Mesenteric fat pad (tissue), 1 donor: Measurements from ENCODE around the gene GALR3. TPM values are rescaled to one million over a fixed set of nuclear protein-coding genes. Genes with fewer than 3 reads are reported as not detected.
A peak's percentile ranks its signal among the peaks of the same experiment; 100 is the strongest.

Source experiments
- DNase-seq: peaks from one replicate; pipeline ENCODE4 v3.0.0-alpha.2; 2020; ENCODE audit warnings: low spot score
- total RNA-seq: library from RNA; stranded (reverse); fragmentation: NEBNext Ultra II Directional; extraction: Animal tissue kit (Norgen Biotek cat#: 25700); gene quantifications from one replicate; pipeline ENCODE4 v1.2.1, GENCODE V29; 2021
- donor health status: DM: yes; HTN: yes; CAD: no.

The GALR3 gene
- total RNA-seq, 1 donor from 2014 or later: not detected

- no peak for DNase-seq
Observed at GRCh38 chr22:37803195-37803638, 20.0 kb upstream of the GALR3 start.

GRCh38 chr22:37803639-37804351 is 19.4 kb upstream of the GALR3 start:
- no peak for DNase-seq

GRCh38 chr22:37804352-37804880 is 18.8 kb upstream of the GALR3 start:
- DNase-seq: no peak

DNA sequence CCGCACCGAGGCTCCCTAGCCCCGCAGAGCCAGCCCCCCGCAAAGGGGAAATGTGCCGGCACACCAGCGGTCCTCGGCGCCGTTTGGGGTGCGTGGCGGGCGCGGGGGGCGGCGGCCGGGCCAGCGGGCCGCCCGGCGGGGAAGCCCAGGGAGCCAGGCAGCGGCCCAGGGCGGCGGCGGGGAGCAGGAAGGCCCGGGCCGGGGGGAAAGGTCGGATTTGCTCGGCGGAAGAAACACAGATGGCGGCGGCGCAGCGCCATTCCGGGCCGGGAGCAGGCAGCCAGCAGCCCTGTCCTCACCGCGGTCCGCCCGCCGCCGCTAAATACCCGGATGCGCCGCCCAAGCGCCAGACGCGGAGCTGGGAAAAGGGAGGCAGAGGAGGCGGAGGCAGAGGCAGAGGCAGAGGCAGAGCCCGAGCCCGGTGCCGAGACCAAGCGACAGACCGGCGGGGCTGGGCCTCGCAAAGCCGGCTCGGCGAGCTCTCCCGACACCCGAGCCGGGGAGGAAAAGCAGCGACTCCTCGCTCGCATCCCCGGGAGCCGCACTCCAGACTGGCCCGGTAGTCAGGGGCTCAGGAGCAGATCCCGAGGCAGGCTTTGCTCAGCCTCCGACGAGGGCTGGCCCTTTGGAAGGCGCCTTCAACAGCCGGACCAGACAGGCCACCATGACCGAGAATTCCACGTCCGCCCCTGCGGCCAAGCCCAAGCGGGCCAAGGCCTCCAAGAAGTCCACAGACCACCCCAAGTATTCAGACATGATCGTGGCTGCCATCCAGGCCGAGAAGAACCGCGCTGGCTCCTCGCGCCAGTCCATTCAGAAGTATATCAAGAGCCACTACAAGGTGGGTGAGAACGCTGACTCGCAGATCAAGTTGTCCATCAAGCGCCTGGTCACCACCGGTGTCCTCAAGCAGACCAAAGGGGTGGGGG is 18.0 kb upstream of the GALR3 start:
- peak; percentile 98 for DNase-seq

DNA sequence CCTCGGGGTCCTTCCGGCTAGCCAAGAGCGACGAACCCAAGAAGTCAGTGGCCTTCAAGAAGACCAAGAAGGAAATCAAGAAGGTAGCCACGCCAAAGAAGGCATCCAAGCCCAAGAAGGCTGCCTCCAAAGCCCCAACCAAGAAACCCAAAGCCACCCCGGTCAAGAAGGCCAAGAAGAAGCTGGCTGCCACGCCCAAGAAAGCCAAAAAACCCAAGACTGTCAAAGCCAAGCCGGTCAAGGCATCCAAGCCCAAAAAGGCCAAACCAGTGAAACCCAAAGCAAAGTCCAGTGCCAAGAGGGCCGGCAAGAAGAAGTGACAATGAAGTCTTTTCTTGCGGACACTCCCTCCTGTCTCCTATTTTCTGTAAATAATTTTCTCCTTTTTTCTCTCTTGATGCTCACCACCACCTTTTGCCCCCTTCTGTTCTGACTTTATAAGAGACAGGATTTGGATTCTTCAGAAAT is 17.3 kb upstream of the GALR3 start:
- DNase-seq: no peak

DNA sequence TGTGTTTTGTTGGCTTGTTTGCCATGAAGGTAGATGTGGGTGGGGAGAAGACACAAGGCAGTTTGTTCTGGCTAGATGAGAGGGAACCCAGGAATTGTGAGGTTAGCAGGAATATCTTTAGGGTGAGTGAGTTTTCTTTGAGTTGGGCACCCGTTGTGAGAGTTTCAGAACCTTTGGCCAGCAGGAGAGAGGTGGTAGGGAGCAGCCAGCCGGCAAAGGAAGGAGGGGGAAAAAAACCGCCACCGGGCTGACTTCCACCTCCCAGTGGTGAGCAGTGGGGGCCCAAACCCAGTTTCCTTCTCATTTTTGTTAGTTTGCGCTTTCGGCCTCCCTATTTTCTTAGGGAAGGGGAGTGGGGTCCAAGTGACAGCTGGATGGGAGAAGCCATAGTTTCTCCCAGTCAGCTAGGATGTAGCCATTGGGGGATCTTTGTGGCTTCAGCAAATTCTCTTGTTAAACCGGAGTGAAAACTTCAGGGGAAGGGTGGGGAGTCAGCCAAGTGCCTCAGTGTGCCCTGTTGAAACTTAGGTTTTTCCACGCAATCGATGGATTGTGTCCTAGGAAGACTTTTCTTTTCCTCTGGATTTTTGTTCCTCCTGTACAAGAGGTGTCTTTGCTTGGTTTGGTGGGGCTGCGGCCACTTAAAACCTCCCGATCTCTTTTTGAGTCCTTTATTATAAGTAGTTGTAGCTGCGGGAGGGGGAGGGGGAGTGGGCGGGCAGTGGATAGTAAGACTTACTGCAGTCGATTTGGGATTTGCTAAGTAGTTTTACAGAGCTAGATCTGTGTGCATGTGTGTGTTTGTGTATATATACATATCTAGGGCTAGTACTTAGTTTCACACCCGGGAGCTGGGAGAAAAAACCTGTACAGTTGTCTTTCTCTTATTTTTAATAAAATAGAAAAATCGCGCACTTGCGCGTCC is 16.5 kb upstream of the GALR3 start:
- no peak for DNase-seq

DNA sequence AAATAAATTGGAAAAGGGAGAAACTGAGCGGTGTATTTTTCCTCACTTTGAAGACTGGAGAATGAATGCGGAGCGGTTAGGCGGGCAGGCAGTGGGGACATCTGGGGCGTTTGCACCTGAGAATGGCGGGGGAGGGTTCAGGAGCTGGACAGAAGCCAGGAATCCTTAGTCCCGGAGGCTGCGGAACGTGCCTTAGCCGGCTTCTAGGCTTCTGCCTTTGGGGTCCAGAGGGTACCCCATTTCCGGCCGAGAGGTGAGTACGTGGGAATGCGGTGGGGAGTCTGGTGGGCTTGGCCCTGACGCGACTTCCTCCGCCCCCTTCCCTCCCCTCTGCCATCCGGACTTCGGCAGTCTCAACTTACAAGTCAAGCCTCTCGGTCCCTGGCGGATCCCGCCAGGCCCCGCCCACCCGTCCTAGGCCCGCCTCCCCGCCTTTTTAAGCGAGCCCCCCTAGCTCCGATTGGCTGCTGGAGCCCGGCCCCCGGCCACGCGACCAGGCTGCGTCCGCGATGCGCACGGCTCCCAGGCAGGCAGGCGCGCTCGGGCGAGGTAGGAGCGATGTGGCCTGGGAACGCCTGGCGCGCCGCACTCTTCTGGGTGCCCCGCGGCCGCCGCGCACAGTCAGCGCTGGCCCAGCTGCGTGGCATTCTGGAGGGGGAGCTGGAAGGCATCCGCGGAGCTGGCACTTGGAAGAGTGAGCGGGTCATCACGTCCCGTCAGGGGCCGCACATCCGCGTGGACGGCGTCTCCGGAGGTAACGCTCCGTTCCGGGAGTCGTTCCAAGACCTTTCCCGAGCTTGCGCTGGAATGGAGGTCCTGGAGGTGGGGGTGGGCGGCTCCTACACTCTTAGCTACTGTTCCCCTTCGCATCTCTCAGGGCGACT is 15.5 kb upstream of the GALR3 start, which contains the start of gene GCAT:
Gene GCAT, plus strand, starts transcription at position 525 of the 884 bp plus-strand sequence. Its CDS starts 34 bp downstream, at position 559.
- DNase-seq: peak; percentile 98

DNA sequence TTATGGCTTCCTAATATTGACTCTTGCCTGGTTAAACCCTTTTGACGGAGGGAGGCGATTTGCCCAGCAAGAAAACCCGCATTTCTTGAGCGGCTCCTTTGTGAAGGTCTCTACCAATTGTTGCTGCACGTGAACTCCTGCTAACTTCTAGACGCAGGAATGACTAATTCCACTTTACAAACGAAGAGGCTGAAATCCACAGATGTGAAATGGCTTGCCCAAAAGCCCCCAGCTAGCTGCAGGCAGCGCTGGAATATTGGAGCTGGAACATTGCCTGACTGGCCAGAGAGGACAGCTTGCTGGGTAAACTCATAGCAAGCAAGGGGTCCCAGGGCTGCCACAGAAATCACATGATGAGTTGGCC is 14.9 kb upstream of the GALR3 start:
- DNase-seq: no peak

GRCh38 chr22:37809672-37810333 is 13.4 kb upstream of the GALR3 start:
- no peak for DNase-seq

GRCh38 chr22:37811867-37812266 is 11.3 kb upstream of the GALR3 start:
- DNase-seq: no peak

- DNase-seq: no peak
Observed at GRCh38 chr22:37812869-37813678, 10.1 kb upstream of the GALR3 start.

DNA sequence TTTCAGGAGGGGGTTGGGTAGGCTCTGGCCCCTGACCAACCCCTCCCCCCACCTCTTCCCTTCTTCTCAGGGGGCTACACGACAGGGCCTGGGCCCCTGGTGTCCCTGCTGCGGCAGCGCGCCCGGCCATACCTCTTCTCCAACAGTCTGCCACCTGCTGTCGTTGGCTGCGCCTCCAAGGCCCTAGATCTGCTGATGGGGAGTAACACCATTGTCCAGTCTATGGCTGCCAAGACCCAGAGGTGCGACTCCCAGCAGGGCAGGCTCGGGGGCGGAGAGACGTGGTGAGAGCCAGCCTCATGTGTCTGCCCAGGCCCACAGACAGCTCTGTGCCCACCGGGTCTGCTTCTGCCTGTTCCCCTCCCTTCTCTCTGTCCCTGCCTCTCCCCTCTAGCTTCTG is 7.6 kb upstream of the GALR3 start:
- no peak for DNase-seq

DNA sequence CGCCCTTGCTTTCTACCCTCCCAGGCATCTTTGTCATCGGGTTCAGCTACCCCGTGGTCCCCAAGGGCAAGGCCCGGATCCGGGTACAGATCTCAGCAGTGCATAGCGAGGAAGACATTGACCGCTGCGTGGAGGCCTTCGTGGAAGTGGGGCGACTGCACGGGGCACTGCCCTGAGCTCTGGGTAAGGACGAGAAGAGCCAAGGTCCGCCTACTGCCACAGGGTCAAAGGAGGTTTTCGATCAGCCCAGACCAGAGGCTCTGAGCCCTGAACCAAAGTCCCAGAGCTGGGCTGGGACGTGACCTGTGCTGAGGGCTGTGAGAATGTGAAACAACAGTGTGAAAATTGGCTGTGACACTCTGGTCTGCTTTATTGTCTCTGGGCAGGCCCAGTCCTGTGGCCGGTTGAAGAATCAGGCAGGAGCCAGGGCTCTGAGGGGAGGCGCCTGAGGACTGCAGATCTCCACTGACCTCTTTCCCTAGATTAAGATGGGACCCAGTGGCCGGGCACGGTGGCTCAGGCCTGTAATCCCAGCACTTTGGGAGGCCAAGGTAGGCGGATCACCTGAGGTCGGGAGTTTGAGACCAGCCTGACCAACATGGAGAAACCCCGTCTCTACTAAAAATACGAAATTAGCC is 6.5 kb upstream of the GALR3 start:
- DNase-seq: no peak

DNA sequence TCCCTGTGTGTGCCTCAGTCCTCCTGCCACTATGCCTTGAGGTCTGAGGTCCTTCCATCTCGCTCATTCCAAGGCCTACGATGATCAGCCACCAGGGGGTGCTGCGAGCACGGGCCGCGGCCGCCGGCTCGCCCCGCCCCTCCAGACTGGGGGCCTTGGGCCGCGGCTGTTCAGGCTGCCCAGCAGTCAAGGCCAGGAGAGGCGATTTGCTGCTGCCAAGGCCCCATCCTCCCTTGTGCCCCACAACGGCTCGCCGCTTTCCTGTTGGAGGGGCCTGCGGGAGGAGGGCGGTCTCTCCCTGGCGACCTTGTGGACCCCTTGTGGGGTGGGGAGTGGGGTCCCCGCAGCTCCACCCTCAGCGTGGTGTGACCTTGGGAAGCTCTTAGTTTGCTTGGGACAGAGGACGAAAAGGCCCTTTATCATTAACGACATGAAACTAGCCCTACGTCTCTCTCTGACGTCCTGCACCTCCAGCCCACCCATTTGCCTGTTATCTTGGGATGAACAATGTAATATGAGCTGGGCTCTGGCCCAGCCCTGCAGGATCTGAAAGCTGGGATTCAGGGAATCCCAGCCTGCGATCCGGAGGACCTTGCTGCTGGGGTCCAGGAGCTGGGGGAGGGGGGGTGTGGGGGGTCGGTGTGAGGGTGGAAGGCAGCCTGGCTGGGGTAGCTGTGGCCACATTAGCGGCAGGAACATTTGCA is 5.3 kb upstream of the GALR3 start:
- DNase-seq: peak; percentile 92

- peak; percentile 92 for DNase-seq
Observed at GRCh38 chr22:37818409-37819104, 4.6 kb upstream of the GALR3 start.

GRCh38 chr22:37819105-37819433 is 4.1 kb upstream of the GALR3 start:
- no peak for DNase-seq

- DNase-seq: no peak
Observed at GRCh38 chr22:37820350-37820749, 2.8 kb upstream of the GALR3 start.
